Pancreas (tissue), 10 donors: ENCODE data around the gene DNAJB8. TPM values are rescaled to one million over a fixed set of nuclear protein-coding genes. Genes with fewer than 3 reads are reported as not detected.

Experiments
- ATAC-seq, 4 donors: fragments of 200-7000 bp; cut with Tn5 transposase; one replicate each; pipeline versions ENCODE4 v1.8.0 to v1.9.1; 2020; ENCODE audit warnings: mild to moderate bottlenecking in 4 of 4, moderate library complexity in 4 of 4
- DNase-seq, 6 donors: peaks; one replicate each; pipeline ENCODE4 v3.0.0-alpha.2; 2020
- FAIRE-seq: peaks from 2 replicates; lab custom pipeline; 2012; peaks lifted over from hg19 to GRCh38; lab: Jason Lieb, UNC
- H3K27ac ChIP-seq, 4 donors: fragments of 200-600 bp; sonication (generic); 1 replicate in 3 of 4; 2 replicates in 1 of 4; pipeline versions ENCODE4 v1.5.0 to v1.8.0; 2020
- H3K27me3 ChIP-seq, 4 donors: fragments of 200-600 bp; one replicate each; pipeline ENCODE4 v1.8.0; 2021
- H3K36me3 ChIP-seq, 3 donors: fragments of 200-600 bp; sonication (generic) in 1 of 3; one replicate each; pipeline versions ENCODE4 v1.5.0 to v1.8.0; 2020 to 2021
- H3K4me1 ChIP-seq, 3 donors: fragments of 200-600 bp; one replicate each; pipeline ENCODE4 v1.8.0; 2021
- H3K4me3 ChIP-seq, 4 donors: fragments of 200-600 bp; sonication (generic) in 2 of 4; one replicate each; pipeline versions ENCODE4 v1.5.0 to v1.8.0; 2020 to 2021
- H3K9me3 ChIP-seq, 4 donors: fragments of 200-600 bp; one replicate each; pipeline ENCODE4 v1.8.0; 2021
- CTCF ChIP-seq, 4 donors: fragments of 200-600 bp; sonication (generic) in 3 of 4; IDR thresholded peaks; one replicate each; pipeline versions ENCODE4 v1.5.0 to v1.8.0; 2021; ENCODE audit warnings: antibody characterized with exemption in 4 of 4
- WGBS, 2 donors: extraction: QIAGEN DNeasy Blood & Tissue Kit; methylation state at CpG; one replicate each; pipeline ENCODE4 v1.1.7; 2013; 5-methylcytosine and 5-hydroxymethylcytosine counted together
- intact Hi-C, 3 donors: fragments of 100-400 bp; cut with DNase I; formaldehyde crosslinking; loops; one replicate each; pipeline versions ENCODE4 v1.11.1 to v1.14.2; 2022
- polyA plus RNA-seq, 2 donors: library from polyadenylated mRNA; stranded (reverse); fragments of 200-250 nt; gene quantifications; one replicate each; pipeline ENCODE4 v1.2.3, GENCODE V29; 2013
- total RNA-seq, 6 donors: library from RNA; stranded (reverse); fragmentation: NEBNext Ultra II Directional in 4 of 6; extraction: Animal tissue kit (Norgen Biotek cat#: 25700) in 4 of 6; gene quantifications; one replicate each; pipeline versions ENCODE4 v1.2.1 to v1.2.4, GENCODE V29; 2021 to 2023
- donor health status: healthy with polysubstance abuse.
- donor health status: DM: no; HTN: no; CAD: no; lungs with moderate emphysema.
- donor health status: DM: no; HTN: no; CAD: no.
- donor health status: control.
- donor health status: control.
- donor health status: Bipolar disorder and iron deficiency.
- donor health status: DM: yes; HTN: yes; CAD: no.
- donor health status: DM: no; HTN: no; CAD: no.
- donor health status: DM: no; HTN: no; CAD: no.
- donor health status: DM: yes; HTN: yes; CAD: no.

DNAJB8 gene
- total and polyA plus RNA-seq, 8 donors, result not detected

- Histone ChIP-seq H3K4me3 (peak overlapping the region; percentile 7 to 51 (median 24)), H3K27ac (no peak overlapping the region), H3K27me3 (no peaks in the 10 kb centered on the region), H3K9me3 (no peaks in the 10 kb centered on the region), H3K4me1 (peaks cover 0 to 17% (median 12%) of the 10 kb centered on the region in 3 donors), H3K36me3 (no peaks in the 10 kb centered on the region)
- 27 to 30% methylated on average over 39 to 43 of the region's 43 CpGs for WGBS, 2 donors
- peak in 3 of 4 donors; percentile 16 to 50 (median 27) for ATAC-seq
- DNase-seq, result peak in 3 of 6 donors; percentile 14 to 84 (median 74)
- intact Hi-C loops, result no loop called here
- no peak for TF ChIP-seq CTCF (IDR thresholded peaks at IDR 0.05)
- no peak for FAIRE-seq
These were observed 34.3 kb downstream of the DNAJB8 start for GRCh38 chr3:128432301-128432970.

- H3K36me3 ChIP-seq, result no peaks in the 10 kb centered on the region
- no peaks in the 10 kb centered on the region for H3K9me3 ChIP-seq
- TF ChIP-seq CTCF (IDR thresholded peaks at IDR 0.05), result no peak
- peaks cover 0 to 17% (median 12%) of the 10 kb centered on the region in 3 donors for H3K4me1 ChIP-seq
- H3K4me3 ChIP-seq, result peak overlapping the region in 1 of 4 donors; percentile 51
- H3K27me3 ChIP-seq, result no peaks in the 10 kb centered on the region
- WGBS, 2 donors, result 83 to 88% methylated on average over 13 of the region's 13 CpGs
- DNase-seq (no peak), FAIRE-seq (no peak), ATAC-seq (no peak)
- intact Hi-C loops, result no loop called here
- no peak overlapping the region for H3K27ac ChIP-seq
These were observed 34.8 kb downstream of the DNAJB8 start for GRCh38 chr3:128431803-128432300.

- intact Hi-C loops, result no loop called here
- TF ChIP-seq CTCF (IDR thresholded peaks at IDR 0.05), result no peak
- no peak for FAIRE-seq
- Histone ChIP-seq H3K9me3 (no peaks in the 10 kb centered on the region), H3K4me3 (no peak overlapping the region), H3K36me3 (no peaks in the 10 kb centered on the region), H3K27me3 (no peaks in the 10 kb centered on the region), H3K4me1 (peaks cover 0 to 19% (median 16%) of the 10 kb centered on the region in 3 donors), H3K27ac (no peak overlapping the region)
- WGBS, 2 donors, result 87 to 90% methylated on average over 8 of the region's 8 CpGs
- no peak for ATAC-seq
- peak in 1 of 6 donors; percentile 48 for DNase-seq
These were observed 36.0 kb downstream of the DNAJB8 start for GRCh38 chr3:128430731-128431130.

GRCh38 chr3:128430301-128430700 lies 36.4 kb downstream of the DNAJB8 start:
- no peak overlapping the region for H3K4me3 ChIP-seq
- H3K36me3 ChIP-seq, result no peaks in the 10 kb centered on the region
- no peak overlapping the region for H3K27ac ChIP-seq
- FAIRE-seq (no peak), DNase-seq (no peak), ATAC-seq (no peak)
- 84 to 88% methylated on average over 10 of the region's 10 CpGs for WGBS, 2 donors
- H3K27me3 ChIP-seq, result no peaks in the 10 kb centered on the region
- peaks cover 0 to 17% (median 12%) of the 10 kb centered on the region in 3 donors for H3K4me1 ChIP-seq
- H3K9me3 ChIP-seq, result no peaks in the 10 kb centered on the region
- intact Hi-C loops, result no loop called here
- no peak for TF ChIP-seq CTCF (IDR thresholded peaks at IDR 0.05)

- Histone ChIP-seq H3K4me3 (no peak overlapping the region), H3K9me3 (no peaks in the 10 kb centered on the region), H3K4me1 (peaks cover 0 to 12% (median 7%) of the 10 kb centered on the region in 3 donors), H3K27me3 (no peaks in the 10 kb centered on the region), H3K27ac (no peak overlapping the region), H3K36me3 (no peaks in the 10 kb centered on the region)
- intact Hi-C loops, result loop anchor here in 2 of 3 donors (5.0 to 10.0 kb wide), 3 partner anchors 68 to 155 kb away; no protein-coding TSS in a partner anchor
- peak in 2 of 6 donors; percentile 48 to 64 for DNase-seq
- 90 to 91% methylated on average over 8 of the region's 8 CpGs for WGBS, 2 donors
- FAIRE-seq, result no peak
- ATAC-seq, result no peak
- no peak for TF ChIP-seq CTCF (IDR thresholded peaks at IDR 0.05)
These were observed 36.9 kb downstream of the DNAJB8 start for GRCh38 chr3:128429751-128430150.
